Activated CD4-positive, alpha-beta T cell treated with anti-CD3 and anti-CD28 coated beads, Interleukin-2, amount 50 U/mL, for 16 hours (primary cell): ENCODE measurements around the gene OBSCN.
"Not testable (repeated sequence)": the region's sequence is repeated elsewhere in the genome, so short reads cannot be mapped to it uniquely, and the experiment has no call there.

Experiments used
- DNase-seq: peaks from one replicate; pipeline ENCODE4 v3.0.0-alpha.2; 2020

The OBSCN gene

GRCh38 chr1:228226956-228227791 is 19.3 kb downstream of the OBSCN start:
- no peak for DNase-seq

- DNase-seq = not testable (repeated sequence)
These were observed 20.3 kb downstream of the OBSCN start for GRCh38 chr1:228228147-228228546.

GRCh38 chr1:228228601-228229074 is 20.8 kb downstream of the OBSCN start:
- DNase-seq = no peak

- DNase-seq = no peak
These were observed 23.3 kb downstream of the OBSCN start for GRCh38 chr1:228231189-228231588.

GRCh38 chr1:228233136-228233535 is 25.3 kb downstream of the OBSCN start:
- DNase-seq = no peak

GRCh38 chr1:228234921-228235320 is 27.1 kb downstream of the OBSCN start:
- DNase-seq = no peak

GRCh38 chr1:228236744-228237143 is 28.9 kb downstream of the OBSCN start:
- DNase-seq = no peak

- no peak for DNase-seq
These were observed 30.2 kb downstream of the OBSCN start for GRCh38 chr1:228238007-228238406.

GRCh38 chr1:228238461-228238860 is 30.6 kb downstream of the OBSCN start:
- DNase-seq = no peak

- DNase-seq = no peak
These were observed 32.8 kb downstream of the OBSCN start for GRCh38 chr1:228240411-228241240.

- no peak for DNase-seq
These were observed 33.4 kb downstream of the OBSCN start for GRCh38 chr1:228241259-228241658.

GRCh38 chr1:228242409-228242808 is 34.6 kb downstream of the OBSCN start:
- DNase-seq = no peak

GRCh38 chr1:228243093-228243492 is 35.2 kb downstream of the OBSCN start:
- DNase-seq = no peak

- not testable (repeated sequence) for DNase-seq
These were observed 36.1 kb downstream of the OBSCN start for GRCh38 chr1:228243989-228244388.

- no peak for DNase-seq
These were observed 37.3 kb downstream of the OBSCN start for GRCh38 chr1:228245111-228245510.

- no peak for DNase-seq
These were observed 38.5 kb downstream of the OBSCN start for GRCh38 chr1:228246216-228246900.

GRCh38 chr1:228249513-228250305 is 41.9 kb downstream of the OBSCN start:
- DNase-seq = no peak

- DNase-seq = not testable (repeated sequence)
These were observed 44.6 kb downstream of the OBSCN start for GRCh38 chr1:228252476-228252875.

GRCh38 chr1:228256626-228257375 is 49.0 kb downstream of the OBSCN start:
- no peak for DNase-seq

- no peak for DNase-seq
These were observed 50.6 kb downstream of the OBSCN start for GRCh38 chr1:228258486-228258885.

- no peak for DNase-seq
These were observed 51.6 kb downstream of the OBSCN start for GRCh38 chr1:228259368-228259894.
